ENCODE measurements around the gene GCDH.

Gene GCDH

GRCh38 chr19:12867120-12868099 lies 23.6 kb upstream of the GCDH start:
- FAIRE-seq (no peak), DNase-seq (ENCODE audit: insufficient read length, low spot score) (no peak)
- no peak for TF ChIP-seq CTCF (IDR thresholded peaks at IDR 0.05; ENCODE audit: insufficient read depth, missing control alignments)

GRCh38 chr19:12868540-12869112 lies 22.3 kb upstream of the GCDH start:
- DNase-seq (ENCODE audit: insufficient read length, low spot score) (peak; percentile 18), FAIRE-seq (no peak)
- no peak for TF ChIP-seq CTCF (IDR thresholded peaks at IDR 0.05; ENCODE audit: insufficient read depth, missing control alignments)

DNA sequence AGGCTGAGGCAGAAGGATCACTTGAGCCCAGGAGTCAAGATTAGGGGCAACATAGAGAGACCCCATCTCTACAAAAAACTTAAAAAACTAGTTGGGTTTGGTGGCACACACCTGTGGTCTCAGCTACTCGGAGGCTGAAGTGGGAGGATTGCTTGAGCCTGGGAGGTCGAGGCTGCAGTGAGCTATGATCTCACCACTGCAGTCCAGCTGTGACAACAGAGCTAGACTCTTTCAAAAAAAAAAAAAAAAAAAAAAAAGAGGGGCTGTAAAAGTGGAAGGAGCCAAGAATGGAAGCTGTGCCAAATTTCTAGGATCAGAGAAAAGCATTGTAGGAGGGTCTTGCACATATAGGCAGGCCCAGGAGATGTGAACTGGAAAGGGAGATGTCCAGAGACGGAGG lies 19.3 kb upstream of the GCDH start:
- no peak for DNase-seq (ENCODE audit: insufficient read length, low spot score)
- no peak for TF ChIP-seq CTCF (IDR thresholded peaks at IDR 0.05; ENCODE audit: insufficient read depth, missing control alignments)
- FAIRE-seq, result no peak

GRCh38 chr19:12872255-12872654 lies 18.7 kb upstream of the GCDH start:
- DNase-seq (ENCODE audit: insufficient read length, low spot score), result no peak
- no peak for TF ChIP-seq CTCF (IDR thresholded peaks at IDR 0.05; ENCODE audit: insufficient read depth, missing control alignments)
- no peak for FAIRE-seq

DNA sequence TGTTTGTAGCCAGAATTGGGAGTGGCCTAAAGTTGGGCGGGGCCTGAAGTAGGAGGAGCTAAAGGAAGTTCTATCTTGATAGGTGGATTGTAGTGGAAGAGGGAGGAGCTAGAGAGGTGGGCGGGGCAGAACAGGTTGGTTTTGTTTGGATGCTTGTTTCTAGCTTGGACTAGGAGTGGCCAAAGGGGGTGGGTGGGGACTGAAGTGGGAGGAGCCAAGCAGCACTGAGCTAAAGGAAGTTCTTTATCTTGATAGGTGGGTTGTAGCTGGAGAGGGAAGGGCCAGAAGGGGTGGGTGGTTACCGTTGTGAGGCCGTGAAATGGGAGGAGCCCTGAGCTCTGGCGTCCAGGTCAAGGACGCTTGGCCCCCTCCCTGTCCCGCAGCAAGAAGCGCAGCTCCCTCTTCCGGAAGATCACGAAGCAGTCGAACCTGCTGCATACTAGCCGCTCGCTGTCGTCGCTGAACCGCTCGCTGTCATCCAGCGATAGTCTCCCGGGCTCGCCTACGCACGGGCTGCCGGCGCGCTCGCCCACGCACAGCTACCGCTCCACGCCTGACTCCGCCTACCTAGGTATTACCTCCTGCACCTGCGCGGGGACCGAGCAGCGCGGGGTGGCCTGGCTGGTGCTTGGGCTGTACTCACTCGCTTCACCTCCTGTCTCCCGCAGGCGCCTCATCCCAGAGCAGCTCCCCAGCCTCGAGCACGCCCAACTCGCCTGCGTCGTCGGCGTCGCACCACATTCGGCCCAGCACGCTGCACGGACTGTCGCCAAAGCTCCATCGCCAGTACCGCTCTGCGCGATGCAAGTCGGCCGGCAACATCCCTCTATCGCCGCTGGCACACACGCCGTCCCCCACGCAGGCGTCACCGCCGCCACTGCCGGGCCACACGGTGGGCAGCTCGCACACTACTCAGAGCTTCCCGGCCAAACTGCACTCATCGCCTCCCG lies 17.7 kb upstream of the GCDH start:
- TF ChIP-seq CTCF (IDR thresholded peaks at IDR 0.05; ENCODE audit: insufficient read depth, missing control alignments), result no peak
- no peak for FAIRE-seq
- no peak for DNase-seq (ENCODE audit: insufficient read length, low spot score)

- DNase-seq (ENCODE audit: insufficient read length, low spot score), result no peak
- FAIRE-seq, result no peak
- no peak for TF ChIP-seq CTCF (IDR thresholded peaks at IDR 0.05; ENCODE audit: insufficient read depth, missing control alignments)
Observed at GRCh38 chr19:12873891-12874745, 16.8 kb upstream of the GCDH start.
